Measurements from ENCODE around the gene CTTN. TPM values are rescaled to one million over a fixed set of nuclear protein-coding genes. Genes with fewer than 3 reads are reported as not detected.

CTTN gene
- total and polyA plus RNA-seq, 10 of the 15 experiments (the other 5 are each of a cell fraction or from before 2014, with no cell fraction given), result 1.1 to 37.8 (median 11.8) TPM

DNA sequence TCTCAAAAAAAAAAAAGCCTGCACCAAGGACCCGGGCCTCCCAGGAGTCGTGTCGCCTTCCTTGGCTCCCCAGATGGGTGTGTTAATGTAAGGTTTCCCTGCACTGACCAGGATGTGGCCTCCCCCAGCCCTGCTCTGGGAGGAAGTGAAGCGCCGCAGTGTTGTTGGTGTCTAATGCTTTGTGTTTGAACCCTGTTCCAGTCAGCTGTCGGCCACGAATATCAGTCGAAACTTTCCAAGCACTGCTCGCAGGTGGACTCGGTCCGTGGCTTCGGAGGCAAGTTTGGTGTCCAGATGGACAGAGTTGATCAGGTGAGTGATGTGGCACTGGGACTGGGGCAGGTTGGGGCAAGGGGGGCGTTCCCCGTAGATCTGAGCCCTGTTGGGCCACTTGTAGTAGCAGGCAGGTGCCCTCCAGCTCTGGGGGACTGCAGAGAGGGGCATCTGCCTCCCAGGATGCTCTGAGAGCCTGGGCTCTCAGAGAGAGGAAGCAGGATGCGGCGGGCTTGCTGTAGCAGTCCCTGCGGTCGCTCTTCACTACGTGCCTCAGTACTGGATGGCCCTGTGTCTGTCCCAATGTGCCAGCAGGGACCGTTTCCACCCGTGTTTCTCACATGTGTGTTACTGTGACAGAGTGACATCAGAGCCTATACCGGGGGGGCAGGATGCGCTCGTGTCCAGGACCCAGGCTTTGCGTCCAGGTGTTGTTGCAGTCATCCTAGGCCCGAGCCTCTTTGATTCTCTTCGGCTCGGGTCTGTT, 16.2 kb downstream of the CTTN start (continued):
- TF ChIP-seq, protein P1, sequence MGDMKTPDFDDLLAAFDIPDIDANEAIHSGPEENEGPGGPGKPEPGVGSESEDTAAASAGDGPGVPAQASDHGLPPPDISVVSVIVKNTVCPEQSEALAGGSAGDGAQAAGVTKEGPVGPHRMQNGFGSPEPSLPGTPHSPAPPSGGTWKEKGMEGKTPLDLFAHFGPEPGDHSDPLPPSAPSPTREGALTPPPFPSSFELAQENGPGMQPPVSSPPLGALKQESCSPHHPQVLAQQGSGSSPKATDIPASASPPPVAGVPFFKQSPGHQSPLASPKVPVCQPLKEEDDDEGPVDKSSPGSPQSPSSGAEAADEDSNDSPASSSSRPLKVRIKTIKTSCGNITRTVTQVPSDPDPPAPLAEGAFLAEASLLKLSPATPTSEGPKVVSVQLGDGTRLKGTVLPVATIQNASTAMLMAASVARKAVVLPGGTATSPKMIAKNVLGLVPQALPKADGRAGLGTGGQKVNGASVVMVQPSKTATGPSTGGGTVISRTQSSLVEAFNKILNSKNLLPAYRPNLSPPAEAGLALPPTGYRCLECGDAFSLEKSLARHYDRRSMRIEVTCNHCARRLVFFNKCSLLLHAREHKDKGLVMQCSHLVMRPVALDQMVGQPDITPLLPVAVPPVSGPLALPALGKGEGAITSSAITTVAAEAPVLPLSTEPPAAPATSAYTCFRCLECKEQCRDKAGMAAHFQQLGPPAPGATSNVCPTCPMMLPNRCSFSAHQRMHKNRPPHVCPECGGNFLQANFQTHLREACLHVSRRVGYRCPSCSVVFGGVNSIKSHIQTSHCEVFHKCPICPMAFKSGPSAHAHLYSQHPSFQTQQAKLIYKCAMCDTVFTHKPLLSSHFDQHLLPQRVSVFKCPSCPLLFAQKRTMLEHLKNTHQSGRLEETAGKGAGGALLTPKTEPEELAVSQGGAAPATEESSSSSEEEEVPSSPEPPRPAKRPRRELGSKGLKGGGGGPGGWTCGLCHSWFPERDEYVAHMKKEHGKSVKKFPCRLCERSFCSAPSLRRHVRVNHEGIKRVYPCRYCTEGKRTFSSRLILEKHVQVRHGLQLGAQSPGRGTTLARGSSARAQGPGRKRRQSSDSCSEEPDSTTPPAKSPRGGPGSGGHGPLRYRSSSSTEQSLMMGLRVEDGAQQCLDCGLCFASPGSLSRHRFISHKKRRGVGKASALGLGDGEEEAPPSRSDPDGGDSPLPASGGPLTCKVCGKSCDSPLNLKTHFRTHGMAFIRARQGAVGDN (IDR thresholded peaks at IDR 0.05), result no peak
- TF ChIP-seq SUZ12 (IDR thresholded peaks at IDR 0.05; ENCODE audit: unreplicated experiment), result no peak
- no peak for TF ChIP-seq RELA (IDR thresholded peaks at IDR 0.05; ENCODE audit: borderline replicate concordance, partially characterized antibody)
- TF ChIP-seq WRNIP1 (IDR thresholded peaks at IDR 0.05; ENCODE audit: borderline replicate concordance, low read depth, low read length), result no peak

DNA sequence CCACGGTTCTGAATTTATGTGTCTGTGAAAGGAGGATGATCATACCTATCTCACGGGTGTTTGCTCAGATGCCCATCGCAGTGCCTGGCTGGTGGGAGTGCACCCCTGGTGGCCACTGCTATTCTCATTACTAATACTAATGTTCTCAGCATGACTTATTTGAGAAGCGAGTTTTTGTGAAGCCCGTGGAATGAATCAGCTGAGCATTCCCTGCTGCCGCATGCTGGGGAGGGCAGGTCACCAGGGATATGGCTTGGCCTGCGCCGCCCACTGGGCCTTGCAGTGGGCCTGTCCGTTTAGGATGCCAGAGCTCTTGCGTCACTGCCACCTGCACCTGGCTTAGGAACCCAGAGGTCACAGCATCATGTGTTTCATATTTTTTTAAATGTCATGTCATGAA, 16.9 kb downstream of the CTTN start:
- H2AFZ ChIP-seq (ENCODE audit: control insufficient read depth, low read depth, low read length), result no peak overlapping the region
- ChIA-PET RAD21 (ENCODE audit: unreplicated experiment) (no interaction called here), POLR2A (no interaction called here), CTCF (no interaction called here), SMC1A (ENCODE audit: uncharacterized antibody, unreplicated experiment) (no interaction called here)
- no peaks in the 10 kb centered on the region for H3K9me3 ChIP-seq (replicated peaks; ENCODE audit: control insufficient read depth, insufficient read depth, low read length)
- WGBS (ENCODE audit: insufficient coverage, insufficient replicate concordance, low lambda C conversion rate, missing lambda C conversion rate), result 55% methylated on average over 10 of the region's 10 CpGs
- H3K4me2 ChIP-seq (ENCODE audit: control insufficient read depth, insufficient read depth), result no peak overlapping the region
- no peak for FAIRE-seq
- DNase-seq (ENCODE audit: low read depth, low spot score), result no peak
- intact Hi-C loops (cut with micrococcal nuclease; ENCODE audit: unreplicated experiment), result no loop called here
- no peaks in the 10 kb centered on the region for H4K20me1 ChIP-seq (ENCODE audit: control insufficient read depth, insufficient read depth)
- BruUV-seq (replicated peaks), result no TSS peak
- no peaks in the 10 kb centered on the region for H3K27me3 ChIP-seq (replicated peaks in 1 of 2; ENCODE audit: control insufficient read depth in 2 of 2, insufficient read depth in 2 of 2, low read length in 1 of 2)
- H3K27ac ChIP-seq (ENCODE audit: control insufficient read depth, insufficient read depth), result no peak overlapping the region
- H3K4me3 ChIP-seq, result no peak overlapping the region
- no peak overlapping the region for H3K9ac ChIP-seq (ENCODE audit: control insufficient read depth, insufficient read depth, low read length)
- no peak for ATAC-seq
- no peaks in the 10 kb centered on the region; a peak in 1 of 4 replicates for H3K36me3 ChIP-seq (ENCODE audit: control insufficient read depth in 2 of 2, insufficient read depth in 2 of 2, low read length in 1 of 2)
- H3K79me2 ChIP-seq (ENCODE audit: control insufficient read depth, insufficient read depth, low read length), result no peaks in the 10 kb centered on the region
- in situ Hi-C loops (cut with MboI), result no loop called here
- no peaks in the 10 kb centered on the region for H3K4me1 ChIP-seq (ENCODE audit: control insufficient read depth, insufficient read depth, low read length)
- TF ChIP-seq SUPT20H (IDR thresholded peaks at IDR 0.05; ENCODE audit: borderline replicate concordance, control insufficient read depth, low read depth, low read length) (no peak), RELA (IDR thresholded peaks at IDR 0.05; ENCODE audit: borderline replicate concordance, partially characterized antibody) (no peak), TBL1XR1 (IDR thresholded peaks at IDR 0.05; ENCODE audit: low read depth, low read length) (no peak), CREB1 (IDR thresholded peaks at IDR 0.05; ENCODE audit: low read depth) (no peak), HDGF (IDR thresholded peaks at IDR 0.05) (no peak), MYC (IDR thresholded peaks at IDR 0.05; ENCODE audit: insufficient read depth, insufficient read length, insufficient replicate concordance, low read length, severe bottlenecking) (no peak), SMC3 (IDR thresholded peaks at IDR 0.05; ENCODE audit: borderline replicate concordance, low read length) (no peak), RAD21 (IDR thresholded peaks at IDR 0.05; ENCODE audit: insufficient read depth, low read depth, low read length) (0 out of 2 replicates have a peak, but pooled peaks have one; percentile 13)
- TF ChIP-seq, protein P2, sequence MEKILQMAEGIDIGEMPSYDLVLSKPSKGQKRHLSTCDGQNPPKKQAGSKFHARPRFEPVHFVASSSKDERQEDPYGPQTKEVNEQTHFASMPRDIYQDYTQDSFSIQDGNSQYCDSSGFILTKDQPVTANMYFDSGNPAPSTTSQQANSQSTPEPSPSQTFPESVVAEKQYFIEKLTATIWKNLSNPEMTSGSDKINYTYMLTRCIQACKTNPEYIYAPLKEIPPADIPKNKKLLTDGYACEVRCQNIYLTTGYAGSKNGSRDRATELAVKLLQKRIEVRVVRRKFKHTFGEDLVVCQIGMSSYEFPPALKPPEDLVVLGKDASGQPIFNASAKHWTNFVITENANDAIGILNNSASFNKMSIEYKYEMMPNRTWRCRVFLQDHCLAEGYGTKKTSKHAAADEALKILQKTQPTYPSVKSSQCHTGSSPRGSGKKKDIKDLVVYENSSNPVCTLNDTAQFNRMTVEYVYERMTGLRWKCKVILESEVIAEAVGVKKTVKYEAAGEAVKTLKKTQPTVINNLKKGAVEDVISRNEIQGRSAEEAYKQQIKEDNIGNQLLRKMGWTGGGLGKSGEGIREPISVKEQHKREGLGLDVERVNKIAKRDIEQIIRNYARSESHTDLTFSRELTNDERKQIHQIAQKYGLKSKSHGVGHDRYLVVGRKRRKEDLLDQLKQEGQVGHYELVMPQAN (conservative IDR thresholded peaks at IDR 0.05), result no peak
- TF ChIP-seq, protein P3, sequence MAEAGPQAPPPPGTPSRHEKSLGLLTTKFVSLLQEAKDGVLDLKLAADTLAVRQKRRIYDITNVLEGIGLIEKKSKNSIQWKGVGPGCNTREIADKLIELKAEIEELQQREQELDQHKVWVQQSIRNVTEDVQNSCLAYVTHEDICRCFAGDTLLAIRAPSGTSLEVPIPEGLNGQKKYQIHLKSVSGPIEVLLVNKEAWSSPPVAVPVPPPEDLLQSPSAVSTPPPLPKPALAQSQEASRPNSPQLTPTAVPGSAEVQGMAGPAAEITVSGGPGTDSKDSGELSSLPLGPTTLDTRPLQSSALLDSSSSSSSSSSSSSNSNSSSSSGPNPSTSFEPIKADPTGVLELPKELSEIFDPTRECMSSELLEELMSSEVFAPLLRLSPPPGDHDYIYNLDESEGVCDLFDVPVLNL (IDR thresholded peaks at IDR 0.05; ENCODE audit: low read depth, low read length), result no peak
